Uterus (tissue), 4 donors: Measurements from ENCODE around the gene SLC4A4. TPM values are rescaled to one million over a fixed set of nuclear protein-coding genes. Genes with fewer than 3 reads are reported as not detected.

Experiments used
- DNase-seq, 2 donors: peaks; one replicate each; pipeline ENCODE4 v3.0.0-alpha.2; 2019 to 2020
- H3K27ac ChIP-seq, 2 donors: fragments of 200-600 bp; sonication (generic); 1 replicate in 1 of 2; 2 replicates in 1 of 2; pipeline ENCODE4 v1.5.1; 2016 to 2018
- H3K27me3 ChIP-seq, 2 donors: fragments of 200-600 bp; sonication (generic); one replicate each; pipeline ENCODE4 v1.5.1; 2018 to 2019; ENCODE audit warnings: control low read depth in 1 of 2
- H3K36me3 ChIP-seq, 2 donors: fragments of 200-600 bp; sonication (generic); one replicate each; pipeline ENCODE4 v1.5.1; 2019; ENCODE audit warnings: control low read depth in 1 of 2
- H3K4me1 ChIP-seq, 2 donors: fragments of 200-600 bp; sonication (generic); one replicate each; pipeline ENCODE4 v1.5.1; 2018 to 2019; ENCODE audit warnings: control low read depth in 1 of 2
- H3K4me3 ChIP-seq, 2 donors: fragments of 200-600 bp; sonication (generic); 1 replicate in 1 of 2; 2 replicates in 1 of 2; pipeline ENCODE4 v1.5.1; 2018 to 2019; ENCODE audit warnings: mild to moderate bottlenecking in 1 of 2
- H3K9me3 ChIP-seq, 2 donors: fragments of 200-600 bp; sonication (generic); one replicate each; pipeline ENCODE4 v1.5.1; 2019; ENCODE audit warnings: control low read depth in 1 of 2
- POLR2A ChIP-seq, 2 donors: fragments of 450-650 bp; IDR thresholded peaks; one replicate each; pipeline ENCODE4 v1.6.1; 2016; ENCODE audit warnings: antibody characterized with exemption in 2 of 2, mild to moderate bottlenecking in 1 of 2, moderate library complexity in 1 of 2
- intact Hi-C: fragments of 100-400 bp; cut with DNase I; formaldehyde crosslinking; loops from one replicate; pipeline ENCODE4 v1.15.1; 2023; ENCODE audit warnings: low total_unique reads
- total RNA-seq, 4 donors: library from RNA; depleted of rRNA in 3 of 4; stranded (reverse); fragments of >200 nt in 3 of 4; gene quantifications; one replicate each; pipeline versions ENCODE4 v1.1.0 to v1.2.4, GENCODE V29; 2014 to 2023
- TF ChIP-seq, protein P1 (sequence below), 4 experiments: fragments of 200-600 bp in 2 of 4; fragments of 450-650 bp in 2 of 4; sonication (generic) in 2 of 4; IDR thresholded peaks; one replicate each; pipeline ENCODE4 v1.5.1; 2016 to 2019; ENCODE audit warnings: antibody characterized with exemption in 4 of 4, mild to moderate bottlenecking in 2 of 4, moderate library complexity in 1 of 4
- donor health status: DM: yes; HTN: yes; CAD: no.

Gene SLC4A4
- total RNA-seq, 4 donors from 2014 or later = 0.29 to 9.0 (median 0.87) TPM

DNA sequence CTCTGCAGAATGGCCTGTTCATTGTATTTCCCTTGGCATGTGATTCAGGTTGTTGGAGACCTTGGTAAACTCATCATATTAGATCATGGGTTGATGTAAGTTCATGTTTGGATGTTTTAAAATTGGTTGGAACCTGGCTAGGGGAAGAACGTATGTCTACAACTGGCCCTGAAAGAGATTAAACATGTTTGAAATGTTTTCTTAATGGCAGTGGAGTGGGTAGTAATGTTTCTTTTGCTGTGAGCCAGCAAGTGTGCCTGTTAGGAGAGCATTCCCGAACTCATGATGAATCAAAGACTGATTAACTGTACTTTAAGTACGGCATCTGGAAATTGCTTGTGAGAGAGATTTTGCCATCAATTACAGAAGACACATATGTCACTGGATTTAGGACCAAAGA is 44.5 kb upstream of the SLC4A4 start:
- TF ChIP-seq POLR2A (IDR thresholded peaks at IDR 0.05) = no peak
- TF ChIP-seq, protein P1, sequence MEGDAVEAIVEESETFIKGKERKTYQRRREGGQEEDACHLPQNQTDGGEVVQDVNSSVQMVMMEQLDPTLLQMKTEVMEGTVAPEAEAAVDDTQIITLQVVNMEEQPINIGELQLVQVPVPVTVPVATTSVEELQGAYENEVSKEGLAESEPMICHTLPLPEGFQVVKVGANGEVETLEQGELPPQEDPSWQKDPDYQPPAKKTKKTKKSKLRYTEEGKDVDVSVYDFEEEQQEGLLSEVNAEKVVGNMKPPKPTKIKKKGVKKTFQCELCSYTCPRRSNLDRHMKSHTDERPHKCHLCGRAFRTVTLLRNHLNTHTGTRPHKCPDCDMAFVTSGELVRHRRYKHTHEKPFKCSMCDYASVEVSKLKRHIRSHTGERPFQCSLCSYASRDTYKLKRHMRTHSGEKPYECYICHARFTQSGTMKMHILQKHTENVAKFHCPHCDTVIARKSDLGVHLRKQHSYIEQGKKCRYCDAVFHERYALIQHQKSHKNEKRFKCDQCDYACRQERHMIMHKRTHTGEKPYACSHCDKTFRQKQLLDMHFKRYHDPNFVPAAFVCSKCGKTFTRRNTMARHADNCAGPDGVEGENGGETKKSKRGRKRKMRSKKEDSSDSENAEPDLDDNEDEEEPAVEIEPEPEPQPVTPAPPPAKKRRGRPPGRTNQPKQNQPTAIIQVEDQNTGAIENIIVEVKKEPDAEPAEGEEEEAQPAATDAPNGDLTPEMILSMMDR (IDR thresholded peaks at IDR 0.05) = no peak
- Histone ChIP-seq H3K4me3 (no peak overlapping the region), H3K27ac (no peak overlapping the region), H3K36me3 (no peaks in the 10 kb centered on the region), H3K9me3 (no peaks in the 10 kb centered on the region), H3K4me1 (no peaks in the 10 kb centered on the region), H3K27me3 (no peaks in the 10 kb centered on the region)
- intact Hi-C loops = no loop called here
- no peak for DNase-seq

DNA sequence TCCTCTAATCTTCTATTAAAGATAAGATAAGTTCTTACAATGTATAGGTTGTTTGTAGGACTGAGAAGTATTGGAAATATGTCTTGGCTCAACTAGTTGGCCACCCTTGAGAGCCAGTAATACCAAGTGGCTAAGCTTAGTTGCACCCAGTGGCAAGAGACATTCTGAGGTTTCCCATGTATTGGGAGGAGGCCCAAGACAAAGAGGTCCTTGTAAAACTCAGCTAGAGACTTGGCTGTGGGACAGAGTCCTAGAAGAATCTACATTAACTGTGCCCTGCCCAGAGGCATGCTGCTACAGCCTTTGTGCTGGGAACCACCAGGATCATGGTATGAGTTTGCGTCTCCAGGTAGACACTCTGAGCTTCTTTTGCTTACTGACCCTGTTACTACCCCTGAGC is 41.9 kb upstream of the SLC4A4 start:
- no peak for TF ChIP-seq POLR2A (IDR thresholded peaks at IDR 0.05)
- TF ChIP-seq, protein P1 (IDR thresholded peaks at IDR 0.05) = no peak
- no peak overlapping the region for H3K27ac ChIP-seq
- intact Hi-C loops = no loop called here
- no peaks in the 10 kb centered on the region for H3K9me3 ChIP-seq
- H3K27me3 ChIP-seq = no peaks in the 10 kb centered on the region
- H3K4me1 ChIP-seq = no peaks in the 10 kb centered on the region
- H3K36me3 ChIP-seq = no peaks in the 10 kb centered on the region
- DNase-seq = no peak
- no peak overlapping the region for H3K4me3 ChIP-seq

DNA sequence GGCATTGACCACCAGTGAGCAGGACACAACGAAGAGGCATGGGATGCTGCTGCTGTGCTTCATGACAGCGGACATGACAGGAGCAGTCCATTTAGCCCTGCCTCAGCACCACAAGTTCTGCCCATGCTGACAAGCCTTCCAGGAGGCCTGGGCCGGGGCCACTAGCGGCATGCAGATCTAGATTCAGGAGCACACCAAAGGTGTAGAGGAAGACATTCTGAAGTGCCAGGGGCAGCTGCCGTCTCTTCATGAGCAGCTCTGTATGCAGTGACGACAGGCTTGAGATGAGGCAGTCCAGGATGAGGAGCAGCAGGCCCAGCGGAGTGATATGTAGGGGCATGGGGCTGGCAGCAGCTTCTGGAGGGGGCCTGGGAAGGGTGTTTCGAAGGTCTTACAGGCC is 38.5 kb upstream of the SLC4A4 start:
- no peaks in the 10 kb centered on the region for H3K36me3 ChIP-seq
- H3K9me3 ChIP-seq = no peaks in the 10 kb centered on the region
- intact Hi-C loops = no loop called here
- no peak overlapping the region for H3K27ac ChIP-seq
- no peaks in the 10 kb centered on the region for H3K27me3 ChIP-seq
- H3K4me3 ChIP-seq = no peak overlapping the region
- H3K4me1 ChIP-seq = no peaks in the 10 kb centered on the region
- no peak for DNase-seq
- TF ChIP-seq, protein P1 (IDR thresholded peaks at IDR 0.05) = no peak
- no peak for TF ChIP-seq POLR2A (IDR thresholded peaks at IDR 0.05)

DNA sequence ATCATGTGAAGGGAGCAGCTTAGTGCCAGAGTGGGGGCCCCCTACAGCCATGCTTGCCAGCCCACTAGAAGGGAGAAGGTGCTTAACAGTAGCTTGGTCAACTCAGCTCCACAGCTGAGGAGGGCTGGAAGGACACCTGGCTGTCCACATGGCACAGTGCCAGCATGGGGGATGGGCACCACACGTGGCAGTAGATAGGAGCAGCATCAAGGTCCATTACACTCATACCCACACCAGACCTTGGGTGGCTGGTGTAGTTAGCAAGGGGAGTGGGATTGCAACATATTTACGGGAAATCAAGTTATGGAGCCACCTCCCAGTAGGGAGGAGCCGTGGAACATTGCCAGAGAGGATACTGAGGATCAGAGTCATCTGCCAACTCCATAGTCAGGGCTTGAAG is 37.9 kb upstream of the SLC4A4 start:
- H3K4me3 ChIP-seq = no peak overlapping the region
- no peak for DNase-seq
- no peaks in the 10 kb centered on the region for H3K4me1 ChIP-seq
- intact Hi-C loops = no loop called here
- H3K36me3 ChIP-seq = no peaks in the 10 kb centered on the region
- no peaks in the 10 kb centered on the region for H3K9me3 ChIP-seq
- H3K27me3 ChIP-seq = no peaks in the 10 kb centered on the region
- H3K27ac ChIP-seq = no peak overlapping the region
- no peak for TF ChIP-seq POLR2A (IDR thresholded peaks at IDR 0.05)
- TF ChIP-seq, protein P1 (IDR thresholded peaks at IDR 0.05) = no peak

DNA sequence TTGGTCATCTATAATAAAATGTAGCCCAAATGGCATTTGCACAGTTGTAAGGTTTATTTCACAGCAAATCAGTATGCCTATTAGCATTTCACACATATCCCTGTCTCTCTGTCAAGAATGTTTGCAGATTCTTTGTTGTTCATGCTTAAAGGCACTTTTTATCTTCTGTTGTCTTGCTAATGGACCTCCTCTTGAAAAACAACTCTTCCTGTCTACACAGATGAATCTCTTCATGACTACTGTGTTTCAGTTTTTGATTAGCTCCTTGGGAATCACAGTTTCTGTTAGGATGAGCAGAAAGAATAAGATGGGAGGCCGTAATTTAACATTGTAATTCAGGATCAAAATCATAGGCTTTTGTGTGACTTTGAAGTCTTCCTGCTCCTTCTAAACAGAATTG is 35.5 kb upstream of the SLC4A4 start:
- H3K4me1 ChIP-seq = no peaks in the 10 kb centered on the region
- DNase-seq = no peak
- no peaks in the 10 kb centered on the region for H3K9me3 ChIP-seq
- H3K36me3 ChIP-seq = no peaks in the 10 kb centered on the region
- no peak overlapping the region for H3K27ac ChIP-seq
- intact Hi-C loops = no loop called here
- no peak for TF ChIP-seq POLR2A (IDR thresholded peaks at IDR 0.05)
- TF ChIP-seq, protein P1 (IDR thresholded peaks at IDR 0.05) = no peak
- no peak overlapping the region for H3K4me3 ChIP-seq
- no peaks in the 10 kb centered on the region for H3K27me3 ChIP-seq
